H1 (cell line): Measurements from ENCODE around the gene CELF4. TPM values are rescaled to one million over a fixed set of nuclear protein-coding genes. Genes with fewer than 3 reads are reported as not detected.

Source experiments
- CTCF ChIA-PET: fragments of 300-600 bp; sonication (Branson Sonifier 250); formaldehyde crosslinking; loops from one replicate; lab custom pipeline; 2021; ENCODE audit not compliant: partially characterized antibody; lab: Charles Lee
- POLR2A ChIA-PET: fragments of 300-600 bp; sonication (Branson Sonifier 250); formaldehyde crosslinking; loops from one replicate; lab custom pipeline; 2021; ENCODE audit warnings: inconsistent platforms; ENCODE audit not compliant: partially characterized antibody; lab: Charles Lee
- DNase-seq, 2 experiments: peaks; one replicate each; pipeline versions ENCODE4 v3.0.0 to v3.0.0-alpha.2; 2010 to 2022; ENCODE audit warnings: low spot score in 2 of 2, low read depth in 1 of 2, mixed read lengths in 1 of 2
- FAIRE-seq: peaks from 2 replicates; lab custom pipeline; 2011; peaks lifted over from hg19 to GRCh38; lab: Jason Lieb, UNC
- H2AFZ ChIP-seq: 2 replicates; pipeline ENCODE4 v1.8.1; 2012; ENCODE audit warnings: low read length, inconsistent platforms
- H2AK5ac ChIP-seq: 2 replicates; pipeline ENCODE4 v1.6.1; 2013; ENCODE audit warnings: low read depth, low read length
- H2BK120ac ChIP-seq: replicated peaks from 2 replicates; pipeline ENCODE3; 2013; ENCODE audit warnings: low read depth, low read length, inconsistent platforms
- H2BK12ac ChIP-seq: 2 replicates; pipeline ENCODE4 v1.6.1; 2013; ENCODE audit warnings: low read depth, low read length
- H2BK15ac ChIP-seq: 2 replicates; pipeline ENCODE4 v1.6.1; 2013; ENCODE audit warnings: low read length
- H2BK20ac ChIP-seq: 2 replicates; pipeline ENCODE4 v1.6.1; 2013; ENCODE audit warnings: low read length
- H2BK5ac ChIP-seq: 2 replicates; pipeline ENCODE4 v1.6.1; 2013; ENCODE audit warnings: low read depth, low read length
- H3K14ac ChIP-seq: 2 replicates; pipeline ENCODE4 v1.6.1; 2013; ENCODE audit warnings: inconsistent platforms; ENCODE audit not compliant: insufficient read length
- H3K18ac ChIP-seq: 2 replicates; pipeline ENCODE4 v1.6.1; 2013; ENCODE audit warnings: low read length; ENCODE audit errors: extremely low read depth
- H3K23ac ChIP-seq: 2 replicates; pipeline ENCODE4 v1.6.1; 2013; ENCODE audit warnings: inconsistent platforms; ENCODE audit not compliant: insufficient read length
- H3K23me2 ChIP-seq: 2 replicates; pipeline ENCODE4 v1.6.1; 2013; ENCODE audit warnings: low read depth, low read length
- H3K27ac ChIP-seq: 2 replicates; pipeline ENCODE4 v1.6.1; 2011; ENCODE audit warnings: low read depth, low read length, inconsistent platforms
- H3K27me3 ChIP-seq, 4 experiments: replicated peaks in 1 of 4; 1 replicate in 1 of 4; 2 replicates in 3 of 4; pipeline versions ENCODE4 v1.6.1 to v1.8.1; 2011 to 2013; ENCODE audit warnings: low read length in 3 of 4, mild to moderate bottlenecking in 3 of 4, inconsistent platforms in 2 of 4, mixed read lengths in 2 of 4, moderate library complexity in 1 of 4; ENCODE audit not compliant: control insufficient read depth in 3 of 4, insufficient read depth in 3 of 4; ENCODE audit errors: extremely low read depth in 1 of 4
- H3K36me3 ChIP-seq, 4 experiments: 2 replicates each; pipeline versions ENCODE4 v1.6.1 to v1.8.1; 2011 to 2013; ENCODE audit warnings: mild to moderate bottlenecking in 4 of 4, low read length in 3 of 4, moderate library complexity in 2 of 4, control low read depth in 1 of 4, inconsistent platforms in 1 of 4; ENCODE audit not compliant: insufficient read depth in 4 of 4, control insufficient read depth in 2 of 4
- H3K4ac ChIP-seq: replicated peaks from 2 replicates; pipeline ENCODE3; 2013; ENCODE audit warnings: low read length, low read depth, mixed read lengths, inconsistent platforms; ENCODE audit not compliant: insufficient read length
- H3K4me1 ChIP-seq, 4 experiments: replicated peaks in 1 of 4; 1 replicate in 1 of 4; 2 replicates in 3 of 4; pipeline versions ENCODE4 v1.6.1 to v1.8.1; 2011 to 2013; ENCODE audit warnings: low read length in 3 of 4, inconsistent platforms in 2 of 4, mixed read lengths in 1 of 4; ENCODE audit not compliant: insufficient read depth in 4 of 4, control insufficient read depth in 3 of 4
- H3K4me2 ChIP-seq, 2 experiments: 2 replicates each; pipeline versions ENCODE4 v1.6.1 to v1.8.1; 2011 to 2013; ENCODE audit warnings: low read depth in 2 of 2, low read length in 2 of 2, control low read depth in 1 of 2, inconsistent platforms in 1 of 2, mild to moderate bottlenecking in 1 of 2; ENCODE audit not compliant: insufficient read depth in 1 of 2
- H3K4me3 ChIP-seq, 4 experiments: fragments of 200-600, 300-600 bp in 1 of 4; sonication (generic), shearing (Covaris generic), sonication (Bioruptor Twin) in 1 of 4; 2 replicates each; pipeline versions ENCODE4 v1.5.1 to v1.8.1; 2011 to 2016; ENCODE audit warnings: low read length in 4 of 4, low read depth in 3 of 4, control low read depth in 2 of 4, inconsistent platforms in 2 of 4, mild to moderate bottlenecking in 2 of 4, mixed read lengths in 1 of 4, moderate library complexity in 1 of 4; ENCODE audit not compliant: insufficient read depth in 2 of 4; ENCODE audit errors: extremely low read depth in 1 of 4
- H3K56ac ChIP-seq: replicated peaks from 2 replicates; pipeline ENCODE3; 2013; ENCODE audit warnings: low read depth, mild to moderate bottlenecking, mixed read lengths, low read length, inconsistent platforms; ENCODE audit not compliant: insufficient read length
- H3K79me1 ChIP-seq: 2 replicates; pipeline ENCODE4 v1.6.1; 2013; ENCODE audit warnings: low read depth, low read length, control low read depth
- H3K79me2 ChIP-seq, 2 experiments: 2 replicates each; pipeline versions ENCODE4 v1.6.1 to v1.8.1; 2012 to 2013; ENCODE audit warnings: low read length in 2 of 2, mild to moderate bottlenecking in 2 of 2, inconsistent platforms in 1 of 2; ENCODE audit not compliant: insufficient read depth in 2 of 2, control insufficient read depth in 1 of 2
- H3K9ac ChIP-seq, 4 experiments: replicated peaks in 1 of 4; 1 replicate in 1 of 4; 2 replicates in 3 of 4; pipeline versions ENCODE4 v1.6.1 to v1.8.1; 2011 to 2013; ENCODE audit warnings: low read depth in 3 of 4, low read length in 3 of 4, control low read depth in 2 of 4, mild to moderate bottlenecking in 2 of 4, moderate library complexity in 2 of 4, inconsistent platforms in 1 of 4; ENCODE audit errors: extremely low read depth in 1 of 4
- H3K9me3 ChIP-seq, 2 experiments: 2 replicates each; pipeline versions ENCODE4 v1.6.1 to v1.8.1; 2012 to 2013; ENCODE audit warnings: mild to moderate bottlenecking in 2 of 2, moderate library complexity in 2 of 2, control low read depth in 1 of 2, inconsistent platforms in 1 of 2, low read depth in 1 of 2, low read length in 1 of 2, mixed read lengths in 1 of 2; ENCODE audit not compliant: insufficient read depth in 2 of 2
- H4K20me1 ChIP-seq, 2 experiments: replicated peaks in 1 of 2; 2 replicates each; pipeline versions ENCODE3 to v1.8.1; 2011 to 2013; ENCODE audit warnings: inconsistent platforms in 2 of 2, low read length in 2 of 2, mild to moderate bottlenecking in 1 of 2; ENCODE audit not compliant: insufficient read depth in 2 of 2, control insufficient read depth in 1 of 2
- H4K5ac ChIP-seq: 2 replicates; pipeline ENCODE4 v1.6.1; 2013; ENCODE audit warnings: low read length, low read depth, mixed read lengths, inconsistent platforms; ENCODE audit not compliant: insufficient read length
- H4K8ac ChIP-seq: 2 replicates; pipeline ENCODE4 v1.8.0; 2013; ENCODE audit warnings: mild to moderate bottlenecking, moderate library complexity, low read length, inconsistent platforms; ENCODE audit not compliant: insufficient read depth; ENCODE audit errors: extremely low read depth
- H4K91ac ChIP-seq: replicated peaks from 2 replicates; pipeline ENCODE3; 2013; ENCODE audit warnings: low read length, mixed read lengths, inconsistent platforms; ENCODE audit not compliant: insufficient read length
- CEBPB ChIP-seq: IDR thresholded peaks from 2 replicates; pipeline ENCODE4 v1.6.1; 2012; ENCODE audit warnings: low read depth, low read length
- CTBP2 ChIP-seq: IDR thresholded peaks from 2 replicates; pipeline ENCODE4 v1.7.0; 2011; ENCODE audit warnings: borderline replicate concordance, mild to moderate bottlenecking, moderate library complexity, mixed read lengths, low read length; ENCODE audit not compliant: insufficient read depth, insufficient read length
- EZH2 ChIP-seq: fragments of 200-600 bp; sonication (generic); IDR thresholded peaks from 2 replicates; pipeline ENCODE4 v1.7.1; 2012; ENCODE audit warnings: low read depth, mild to moderate bottlenecking, moderate library complexity, low read length, inconsistent platforms; ENCODE audit not compliant: severe bottlenecking
- FOSL1 ChIP-seq: IDR thresholded peaks from 2 replicates; pipeline ENCODE4 v1.6.1; 2011; ENCODE audit warnings: mild to moderate bottlenecking, low read depth, low read length, moderate library complexity; ENCODE audit not compliant: insufficient read depth
- HDAC6 ChIP-seq: IDR thresholded peaks from one replicate; pipeline ENCODE4 v1.7.1; 2012; ENCODE audit warnings: low read depth, mild to moderate bottlenecking, inconsistent platforms, low read length, moderate library complexity
- NANOG ChIP-seq: IDR thresholded peaks from 2 replicates; pipeline ENCODE4 v1.6.1; 2011; ENCODE audit warnings: low read length, low read depth, mild to moderate bottlenecking, inconsistent platforms; ENCODE audit not compliant: insufficient read depth, poor library complexity, severe bottlenecking
- PHF8 ChIP-seq: fragments of 200-600 bp; sonication (generic); conservative IDR thresholded peaks from 2 replicates; pipeline ENCODE4 v1.7.1; 2012; ENCODE audit warnings: low read depth, mild to moderate bottlenecking, inconsistent platforms, low read length, moderate library complexity
- RAD21 ChIP-seq, 2 experiments: IDR thresholded peaks in 1 of 2; conservative IDR thresholded peaks in 1 of 2; 2 replicates each; pipeline ENCODE4 v1.6.1; 2011; ENCODE audit warnings: low read depth in 2 of 2, low read length in 2 of 2, improper control_type of control experiment in 1 of 2, inconsistent platforms in 1 of 2, mild to moderate bottlenecking in 1 of 2, moderate library complexity in 1 of 2
- SAP30 ChIP-seq: fragments of 300-600 bp; sonication (generic); IDR thresholded peaks from 2 replicates; pipeline ENCODE4 v1.7.1; 2012; ENCODE audit warnings: low read length, moderate library complexity, mild to moderate bottlenecking, inconsistent platforms; ENCODE audit not compliant: insufficient read depth, insufficient replicate concordance
- SP4 ChIP-seq: IDR thresholded peaks from 2 replicates; pipeline ENCODE4 v1.6.1; 2012; ENCODE audit warnings: low read length, inconsistent platforms
- SUZ12 ChIP-seq: fragments of 200-600 bp; sonication (generic); IDR thresholded peaks from 2 replicates; pipeline ENCODE4 v1.6.1; 2012; ENCODE audit warnings: mild to moderate bottlenecking, inconsistent platforms, low read length, moderate library complexity, mixed read lengths
- TBP ChIP-seq: IDR thresholded peaks from 2 replicates; pipeline ENCODE4 v1.6.1; 2011; ENCODE audit warnings: low read depth, low read length, improper control_type of control experiment
- WGBS, 2 experiments: shearing (Covaris generic) in 1 of 2; methylation state at CpG; one replicate each; pipeline versions ENCODE4 v1.1.6 to v1.1.7; 2013 to 2015; ENCODE audit warnings: low lambda C conversion rate in 2 of 2, mixed read lengths in 2 of 2, inconsistent platforms in 1 of 2, low coverage in 1 of 2, missing lambda C conversion rate in 1 of 2; ENCODE audit not compliant: insufficient replicate concordance in 2 of 2, insufficient coverage in 1 of 2, insufficient read length in 1 of 2; ENCODE audit errors: extremely low coverage in 1 of 2, missing lambda C conversion rate in 1 of 2; 5-methylcytosine and 5-hydroxymethylcytosine counted together
- polyA plus RNA-seq, 7 experiments: library from polyadenylated mRNA; depleted of rRNA in 3 of 7; stranded (reverse) in 5 of 7; unstranded in 2 of 7; fragments of >200 nt in 5 of 7; fragments of 200-250 nt in 2 of 7; gene quantifications; 1 replicate in 5 of 7; 2 replicates in 1 of 7; 4 replicates in 1 of 7; pipeline versions ENCODE4 v1.2.1 to v1.2.3, GENCODE V29; 2011 to 2013; ENCODE audit warnings: missing spikeins in 2 of 7, mixed read lengths in 2 of 7
- total RNA-seq: library from RNA; stranded (reverse); fragmentation: NEBNext Ultra II Directional; extraction: Animal tissue kit (Norgen Biotek cat#: 25700); gene quantifications from 2 replicates; pipeline ENCODE4 v1.2.1, GENCODE V29; 2021

The CELF4 gene
- total and polyA plus RNA-seq, 2 of the 8 experiments (the other 6 are each of a cell fraction or from before 2014, with no cell fraction given), result 1.6 to 3.4 TPM

GRCh38 chr18:37280701-37281393 lies 284.8 kb downstream of the CELF4 start:
- POLR2A ChIA-PET, result no interaction called here
- no peak overlapping the region for H3K23ac ChIP-seq
- peaks cover 0 to 3% (median 0%) of the 10 kb centered on the region in 4 experiments; a peak in 2 of 7 replicates for H3K4me1 ChIP-seq
- no peak overlapping the region for H3K27ac ChIP-seq
- no peak overlapping the region for H3K56ac ChIP-seq
- FAIRE-seq (no peak), DNase-seq (no peak)
- H4K5ac ChIP-seq, result no peak overlapping the region
- no peaks in the 10 kb centered on the region for H3K36me3 ChIP-seq
- H3K9me3 ChIP-seq, result no peaks in the 10 kb centered on the region
- H2BK120ac ChIP-seq, result no peak overlapping the region
- CTCF ChIA-PET, result interaction anchor here (0.8 to 3.7 kb wide), 13 partner anchors 9 to 338 kb away, joined by 3 to 26 read pairs (median 5); no protein-coding TSS in a partner anchor
- no peak overlapping the region for H3K4me3 ChIP-seq
- H2BK15ac ChIP-seq, result no peak overlapping the region
- H3K14ac ChIP-seq, result no peak overlapping the region
- no peak overlapping the region for H2BK5ac ChIP-seq
- H3K79me1 ChIP-seq, result no peaks in the 10 kb centered on the region
- no peak overlapping the region for H3K4me2 ChIP-seq
- no peak overlapping the region for H2AK5ac ChIP-seq
- H2BK20ac ChIP-seq, result no peak overlapping the region
- peaks cover 5% of the 10 kb centered on the region; the same call in 1 of the 2 replicates for H3K23me2 ChIP-seq
- no peak overlapping the region for H4K8ac ChIP-seq
- H4K91ac ChIP-seq, result no peak overlapping the region
- H2BK12ac ChIP-seq, result no peak overlapping the region
- no peak overlapping the region for H2AFZ ChIP-seq
- H4K20me1 ChIP-seq, result peaks cover 0 to 6% of the 10 kb centered on the region in 2 experiments
- H3K27me3 ChIP-seq, result no peaks in the 10 kb centered on the region; a peak in 1 of 7 replicates
- H3K9ac ChIP-seq, result no peak overlapping the region
- no peaks in the 10 kb centered on the region for H3K79me2 ChIP-seq
- no peak overlapping the region for H3K18ac ChIP-seq
- 82% methylated on average over 11 of the region's 11 CpGs; no CpG with 5 or more reads in 1 of the 2 experiments for WGBS, 2 experiments
- H3K4ac ChIP-seq, result no peak overlapping the region
- TF ChIP-seq CEBPB (no peak), EZH2 (no peak), HDAC6 (no peak), SP4 (no peak), NANOG (no peak), RAD21 (IDR thresholded peaks at IDR 0.05 in 1 of 2, conservative IDR thresholded peaks at IDR 0.05 in 1 of 2; ENCODE audit: low read depth in 2 of 2, low read length in 2 of 2) (no peak), CTBP2 (no peak), SAP30 (no peak), TBP (no peak), FOSL1 (no peak), SUZ12 (no peak), PHF8 (no peak)
